GM18861 (cell line): Measurements from ENCODE around the gene SOX18.

Experiments
- ATAC-seq: cut with Tn5 transposase; IDR thresholded peaks from one replicate; pipeline ENCODE4 v1.9.1; 2021; ENCODE audit not compliant: unreplicated experiment

Gene SOX18

GRCh38 chr20:64069209-64069613 is 19.8 kb upstream of the SOX18 start:
- ATAC-seq = no peak

- no peak for ATAC-seq
These were observed 19.2 kb upstream of the SOX18 start for GRCh38 chr20:64068386-64069208.

GRCh38 chr20:64067733-64068307 is 18.4 kb upstream of the SOX18 start:
- no peak for ATAC-seq

GRCh38 chr20:64067005-64067632 is 17.7 kb upstream of the SOX18 start:
- no peak for ATAC-seq

- ATAC-seq = peak; percentile 40
These were observed 16.5 kb upstream of the SOX18 start for GRCh38 chr20:64065974-64066343.

GRCh38 chr20:64065062-64065973 is 15.9 kb upstream of the SOX18 start:
- ATAC-seq = no peak

GRCh38 chr20:64064145-64064698 is 14.8 kb upstream of the SOX18 start:
- no peak for ATAC-seq

- no peak for ATAC-seq
These were observed 14.1 kb upstream of the SOX18 start for GRCh38 chr20:64063389-64064144.

- peak; percentile 66 for ATAC-seq
These were observed 13.4 kb upstream of the SOX18 start, which contains the start of gene TCEA2 for GRCh38 chr20:64062596-64063388. Gene TCEA2 (plus strand): TSS chr20:64063198. CDS start chr20:64063313, 115 bp downstream.

- ATAC-seq = no peak
These were observed 12.8 kb upstream of the SOX18 start for GRCh38 chr20:64062276-64062595.

GRCh38 chr20:64058536-64058935 is 9.1 kb upstream of the SOX18 start:
- no peak for ATAC-seq

- no peak for ATAC-seq
These were observed 8.4 kb upstream of the SOX18 start for GRCh38 chr20:64057628-64058498.

- ATAC-seq = no peak
These were observed 7.6 kb upstream of the SOX18 start for GRCh38 chr20:64056889-64057627.

- ATAC-seq = no peak
These were observed 7.1 kb upstream of the SOX18 start for GRCh38 chr20:64056639-64056888.

- ATAC-seq = no peak
These were observed 6.6 kb upstream of the SOX18 start for GRCh38 chr20:64055893-64056638.

- ATAC-seq = no peak
These were observed 6.0 kb upstream of the SOX18 start for GRCh38 chr20:64055396-64055892.
